ENCODE results near the gene RANGRF.

Gene RANGRF

GRCh38 chr17:8320262-8320661 is 31.8 kb downstream of the RANGRF start:
- TF ChIP-seq MAX (IDR thresholded peaks at IDR 0.05), result no peak
- no peak for TF ChIP-seq CREB1 (IDR thresholded peaks at IDR 0.05; ENCODE audit: low read depth)
- no peak for TF ChIP-seq TEAD4 (IDR thresholded peaks at IDR 0.05)
- TF ChIP-seq NFIC (IDR thresholded peaks at IDR 0.05), result no peak
- TF ChIP-seq EP300 (IDR thresholded peaks at IDR 0.05; ENCODE audit: borderline replicate concordance), result no peak
- no peak for TF ChIP-seq YY1 (IDR thresholded peaks at IDR 0.05; ENCODE audit: low read depth)
- no peak for TF ChIP-seq ZBTB7A (IDR thresholded peaks at IDR 0.05; ENCODE audit: low read depth)
- TF ChIP-seq FOXM1 (IDR thresholded peaks at IDR 0.05; ENCODE audit: borderline replicate concordance, low read depth), result no peak
- no peak for TF ChIP-seq REST (IDR thresholded peaks at IDR 0.05; ENCODE audit: low read depth)
- TF ChIP-seq EGR1 (IDR thresholded peaks at IDR 0.05), result no peak
- TF ChIP-seq USF1 (IDR thresholded peaks at IDR 0.05), result no peak
- TF ChIP-seq TCF12 (IDR thresholded peaks at IDR 0.05; ENCODE audit: low read depth), result no peak
- no peak for TF ChIP-seq CEBPB (IDR thresholded peaks at IDR 0.05)

GRCh38 chr17:8320990-8321389 is 32.5 kb downstream of the RANGRF start:
- TF ChIP-seq TCF12 (IDR thresholded peaks at IDR 0.05; ENCODE audit: low read depth) (no peak), CEBPB (IDR thresholded peaks at IDR 0.05) (no peak), REST (IDR thresholded peaks at IDR 0.05; ENCODE audit: low read depth) (no peak)

- TF ChIP-seq EP300 (IDR thresholded peaks at IDR 0.05; ENCODE audit: borderline replicate concordance), result no peak
- TF ChIP-seq USF1 (IDR thresholded peaks at IDR 0.05), result no peak
- no peak for TF ChIP-seq TCF12 (IDR thresholded peaks at IDR 0.05; ENCODE audit: low read depth)
- no peak for TF ChIP-seq EGR1 (IDR thresholded peaks at IDR 0.05)
- TF ChIP-seq CEBPB (IDR thresholded peaks at IDR 0.05), result no peak
- no peak for TF ChIP-seq REST (IDR thresholded peaks at IDR 0.05; ENCODE audit: low read depth)
- no peak for TF ChIP-seq NFIC (IDR thresholded peaks at IDR 0.05)
- TF ChIP-seq TEAD4 (IDR thresholded peaks at IDR 0.05), result no peak
- TF ChIP-seq CREB1 (IDR thresholded peaks at IDR 0.05; ENCODE audit: low read depth), result no peak
Measured at GRCh38 chr17:8322061-8322460, 33.6 kb downstream of the RANGRF start.

- TF ChIP-seq CEBPB (IDR thresholded peaks at IDR 0.05), result no peak
- no peak for TF ChIP-seq TAF1 (IDR thresholded peaks at IDR 0.05; ENCODE audit: low read depth)
- no peak for TF ChIP-seq MAX (IDR thresholded peaks at IDR 0.05)
- TF ChIP-seq TEAD4 (IDR thresholded peaks at IDR 0.05), result no peak
- TF ChIP-seq CREB1 (IDR thresholded peaks at IDR 0.05; ENCODE audit: low read depth), result no peak
- TF ChIP-seq RAD21 (IDR thresholded peaks at IDR 0.05; ENCODE audit: low read depth), result no peak
- TF ChIP-seq EGR1 (IDR thresholded peaks at IDR 0.05), result no peak
- TF ChIP-seq TCF12 (IDR thresholded peaks at IDR 0.05; ENCODE audit: low read depth), result no peak
- TF ChIP-seq EP300 (IDR thresholded peaks at IDR 0.05; ENCODE audit: borderline replicate concordance), result no peak
- no peak for TF ChIP-seq REST (IDR thresholded peaks at IDR 0.05; ENCODE audit: low read depth)
- no peak for TF ChIP-seq NFIC (IDR thresholded peaks at IDR 0.05)
- no peak for TF ChIP-seq FOXM1 (IDR thresholded peaks at IDR 0.05; ENCODE audit: borderline replicate concordance, low read depth)
- TF ChIP-seq ZBTB7A (IDR thresholded peaks at IDR 0.05; ENCODE audit: low read depth), result no peak
- TF ChIP-seq YY1 (IDR thresholded peaks at IDR 0.05; ENCODE audit: low read depth), result no peak
- TF ChIP-seq USF1 (IDR thresholded peaks at IDR 0.05), result no peak
Measured at GRCh38 chr17:8324132-8324531, 35.7 kb downstream of the RANGRF start.
